Measurements from ENCODE around the gene ZCWPW1. TPM values are rescaled to one million over a fixed set of nuclear protein-coding genes. Genes with fewer than 3 reads are reported as not detected.

Gene ZCWPW1
- total and polyA plus RNA-seq, 2 donors (not counting 1 experiment from before 2014, with no cell fraction given) = 11.3 to 28.0 TPM

DNA sequence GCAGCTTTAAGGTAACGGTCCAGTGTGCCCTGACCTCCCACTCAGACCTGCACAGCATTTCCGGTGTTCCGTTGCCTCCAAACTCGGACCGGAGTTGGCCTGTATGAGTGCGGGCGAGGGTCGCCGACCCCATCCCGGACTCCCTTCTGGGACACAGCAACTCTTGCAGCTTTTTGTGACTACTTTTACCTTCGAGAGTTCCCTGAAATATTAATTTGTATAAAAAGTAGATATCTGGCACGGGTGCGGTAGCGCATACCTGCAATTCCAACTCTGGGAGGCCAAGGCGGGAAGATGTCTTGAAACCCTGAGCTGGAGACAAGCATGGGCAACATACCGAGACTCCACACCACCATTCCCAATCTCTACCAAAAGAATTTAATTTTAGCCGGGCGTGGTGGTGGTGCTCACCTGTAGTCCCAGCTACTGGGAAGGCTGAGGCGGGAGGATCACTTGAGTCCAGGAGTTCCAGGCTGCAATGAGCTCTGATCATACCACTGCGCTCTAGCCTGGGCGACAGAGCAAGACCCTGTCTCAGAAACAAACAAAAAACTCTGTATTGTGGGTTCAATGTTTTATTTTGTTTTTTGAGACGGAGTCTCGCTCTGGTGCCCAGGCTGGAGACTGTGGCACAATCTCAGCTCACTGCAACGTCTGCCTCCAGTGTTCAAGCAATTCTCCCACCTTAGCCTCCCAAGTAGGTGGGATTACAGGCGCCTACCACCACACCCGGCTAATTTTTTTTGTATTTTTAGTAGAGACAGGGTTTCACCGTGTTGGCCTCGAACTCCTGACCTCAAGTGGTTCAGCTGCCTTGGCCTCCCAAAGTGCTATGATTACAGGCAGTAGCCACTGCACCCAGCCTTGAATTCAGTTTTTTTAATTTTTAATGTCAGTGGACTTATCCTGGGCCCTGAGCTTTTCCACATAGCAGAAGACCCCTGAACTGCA lies 8.9 kb upstream of the ZCWPW1 start:
- Histone ChIP-seq H3K79me2 (ENCODE audit: control insufficient read depth, insufficient read depth, low read length) (peaks cover 22% of the 10 kb centered on the region), H3K36me3 (replicated peaks in 1 of 2; ENCODE audit: control extremely low read depth in 1 of 2, control insufficient read depth in 1 of 2, extremely low read depth in 1 of 2, insufficient read depth in 2 of 2, low read length in 1 of 2) (peaks cover 5 to 17% of the 10 kb centered on the region in 2 experiments), H3K9ac (ENCODE audit: low read length) (no peak overlapping the region), H3K27ac (ENCODE audit: low read length in 2 of 2) (no peak overlapping the region), H4K20me1 (ENCODE audit: control insufficient read depth, insufficient read depth, low read length, poor library complexity, severe bottlenecking) (peaks cover 22% of the 10 kb centered on the region), H3K4me1 (ENCODE audit: control insufficient read depth in 2 of 2, insufficient read depth in 2 of 2, low read length in 2 of 2) (peaks cover 10 to 28% of the 10 kb centered on the region in 2 donors), H3K4me3 (ENCODE audit: control extremely low read depth in 1 of 5, extremely low read depth in 1 of 5, insufficient read depth in 1 of 5, low read depth in 2 of 5, low read length in 4 of 5) (peak overlapping the region in 1 of 5 experiments; percentile 71), H3K4me2 (replicated peaks; ENCODE audit: low read depth, low read length, poor library complexity, severe bottlenecking) (peak overlapping the region; percentile 95), H2AFZ (ENCODE audit: insufficient read depth, low read depth, low read length, poor library complexity, severe bottlenecking) (no peak overlapping the region), H3K9me3 (ENCODE audit: control extremely low read depth in 1 of 3, control insufficient read depth in 2 of 3, insufficient read depth in 1 of 3, low read length in 2 of 3) (no peaks in the 10 kb centered on the region), H3K27me3 (replicated peaks in 1 of 4; ENCODE audit: control extremely low read depth in 1 of 4, control insufficient read depth in 3 of 4, insufficient read depth in 4 of 4, low read length in 3 of 4) (no peaks in the 10 kb centered on the region)
- peak overlapping the region; percentile 98 for H3K4me3 Mint-ChIP-seq
- DNase-seq (peak; percentile 38), ATAC-seq (ENCODE audit: low read depth) (no peak)
- H3K4me1 Mint-ChIP-seq = peaks cover 32% of the 10 kb centered on the region
- H3K27me3 Mint-ChIP-seq = no peaks in the 10 kb centered on the region
- intact Hi-C loops (cut with micrococcal nuclease) = loop anchor here (2.0 kb wide), 2 partner anchors 41 to 69 kb away; partner anchors contain the start of gene TSC22D4
- H3K9me3 Mint-ChIP-seq (ENCODE audit: insufficient read depth) = no peaks in the 10 kb centered on the region
- CTCF ChIA-PET = interaction anchor here (0.5 to 2.1 kb wide), 13 partner anchors 8 to 670 kb away, joined by 3 to 9 read pairs (median 3); partner anchors contain the start of genes MOSPD3 and POP7
- whole genome bisulfite sequencing (ENCODE audit: insufficient coverage) = 95% methylated on average over 24 of the region's 28 CpGs
- POLR2A ChIA-PET = interaction anchor here (0.6 to 1.8 kb wide), 8 partner anchors 9 to 701 kb away, joined by 3 to 19 read pairs (median 4); partner anchors contain the start of genes FBXO24, LRCH4, TSC22D4 and ZCWPW1
- no peak overlapping the region for H3K27ac Mint-ChIP-seq
- TF ChIP-seq CTCF (IDR thresholded peaks at IDR 0.05) = no peak
- TF ChIP-seq EZH2 (IDR thresholded peaks at IDR 0.05; ENCODE audit: borderline replicate concordance, insufficient read depth, low read depth, low read length, poor library complexity, severe bottlenecking) = no peak

Data from B cell (primary cell).